ENCODE results near the gene UNC5A.

UNC5A gene

GRCh38 chr5:176825234-176825633, 14.9 kb downstream of the UNC5A start:
- no peak for TF ChIP-seq CTCF (IDR thresholded peaks at IDR 0.05; ENCODE audit: low read depth, low read length, missing control alignments)
- no peak for DNase-seq (ENCODE audit: low read depth)
- H3K4me3 ChIP-seq (ENCODE audit: low read depth, low read length): no peak overlapping the region

GRCh38 chr5:176825957-176826356, 15.6 kb downstream of the UNC5A start:
- DNase-seq (ENCODE audit: low read depth): no peak
- no peak overlapping the region for H3K4me3 ChIP-seq (ENCODE audit: low read depth, low read length)
- no peak for TF ChIP-seq CTCF (IDR thresholded peaks at IDR 0.05; ENCODE audit: low read depth, low read length, missing control alignments)

GRCh38 chr5:176827736-176828414, 17.5 kb downstream of the UNC5A start:
- TF ChIP-seq CTCF (IDR thresholded peaks at IDR 0.05; ENCODE audit: low read depth, low read length, missing control alignments): no peak
- no peak overlapping the region for H3K4me3 ChIP-seq (ENCODE audit: low read depth, low read length)
- no peak for DNase-seq (ENCODE audit: low read depth)

- no peak overlapping the region for H3K4me3 ChIP-seq (ENCODE audit: low read depth, low read length)
- DNase-seq (ENCODE audit: low read depth): no peak
- TF ChIP-seq CTCF (IDR thresholded peaks at IDR 0.05; ENCODE audit: low read depth, low read length, missing control alignments): no peak
These were observed 19.0 kb downstream of the UNC5A start for GRCh38 chr5:176829320-176829719.

GRCh38 chr5:176830422-176830994, 20.1 kb downstream of the UNC5A start:
- no peak overlapping the region for H3K4me3 ChIP-seq (ENCODE audit: low read depth, low read length)
- no peak for TF ChIP-seq CTCF (IDR thresholded peaks at IDR 0.05; ENCODE audit: low read depth, low read length, missing control alignments)
- no peak for DNase-seq (ENCODE audit: low read depth)

GRCh38 chr5:176830995-176831423, 20.6 kb downstream of the UNC5A start:
- no peak overlapping the region for H3K4me3 ChIP-seq (ENCODE audit: low read depth, low read length)
- DNase-seq (ENCODE audit: low read depth): no peak

More at GRCh38 chr5:176830995-176831423, 20.6 kb downstream of the UNC5A start:
- no peak for TF ChIP-seq CTCF (IDR thresholded peaks at IDR 0.05; ENCODE audit: low read depth, low read length, missing control alignments)
